ENCODE data around the gene HCRT. TPM values are rescaled to one million over a fixed set of nuclear protein-coding genes. Genes with fewer than 3 reads are reported as not detected.

The HCRT gene
- total RNA-seq, 1 donor, result not detected

- Histone ChIP-seq H4K20me1 (ENCODE audit: insufficient read depth, low read length) (no peaks in the 10 kb centered on the region), H3K4me2 (ENCODE audit: insufficient read depth, low read length) (peak within 1 kb of the TSS; percentile 86), H3K4me1 (ENCODE audit: insufficient read depth, low read length) (peaks cover 6% of the 10 kb centered on the region), H3K9me3 (ENCODE audit: low read depth, low read length) (no peaks in the 10 kb centered on the region), H3K27ac (ENCODE audit: low read depth, low read length) (peak within 1 kb of the TSS; percentile 29), H3K79me2 (ENCODE audit: insufficient read depth, low read length) (no peaks in the 10 kb centered on the region), H3K27me3 (ENCODE audit: insufficient read depth, low read length) (no peaks in the 10 kb centered on the region), H3K4me3 (ENCODE audit: insufficient read depth, low read length) (peak within 1 kb of the TSS; percentile 79), H2AFZ (ENCODE audit: low read length) (peak within 1 kb of the TSS; percentile 97), H3K36me3 (ENCODE audit: insufficient read depth, low read length) (no peaks in the 10 kb centered on the region)
- TF ChIP-seq, protein P1, sequence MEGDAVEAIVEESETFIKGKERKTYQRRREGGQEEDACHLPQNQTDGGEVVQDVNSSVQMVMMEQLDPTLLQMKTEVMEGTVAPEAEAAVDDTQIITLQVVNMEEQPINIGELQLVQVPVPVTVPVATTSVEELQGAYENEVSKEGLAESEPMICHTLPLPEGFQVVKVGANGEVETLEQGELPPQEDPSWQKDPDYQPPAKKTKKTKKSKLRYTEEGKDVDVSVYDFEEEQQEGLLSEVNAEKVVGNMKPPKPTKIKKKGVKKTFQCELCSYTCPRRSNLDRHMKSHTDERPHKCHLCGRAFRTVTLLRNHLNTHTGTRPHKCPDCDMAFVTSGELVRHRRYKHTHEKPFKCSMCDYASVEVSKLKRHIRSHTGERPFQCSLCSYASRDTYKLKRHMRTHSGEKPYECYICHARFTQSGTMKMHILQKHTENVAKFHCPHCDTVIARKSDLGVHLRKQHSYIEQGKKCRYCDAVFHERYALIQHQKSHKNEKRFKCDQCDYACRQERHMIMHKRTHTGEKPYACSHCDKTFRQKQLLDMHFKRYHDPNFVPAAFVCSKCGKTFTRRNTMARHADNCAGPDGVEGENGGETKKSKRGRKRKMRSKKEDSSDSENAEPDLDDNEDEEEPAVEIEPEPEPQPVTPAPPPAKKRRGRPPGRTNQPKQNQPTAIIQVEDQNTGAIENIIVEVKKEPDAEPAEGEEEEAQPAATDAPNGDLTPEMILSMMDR (IDR thresholded peaks at IDR 0.05; ENCODE audit: extremely low read depth, low read depth, low read length), result no peak
- peak; percentile 95 for DNase-seq (ENCODE audit: insufficient read length, low spot score, missing footprints)
These were observed 9.0 kb upstream of the HCRT start, which contains the start of gene GHDC for GRCh38 chr17:42193969-42194899. TSS of gene GHDC (minus strand) at chr17:42194494. CDS start at chr17:42193581, 913 bp downstream.

DNA sequence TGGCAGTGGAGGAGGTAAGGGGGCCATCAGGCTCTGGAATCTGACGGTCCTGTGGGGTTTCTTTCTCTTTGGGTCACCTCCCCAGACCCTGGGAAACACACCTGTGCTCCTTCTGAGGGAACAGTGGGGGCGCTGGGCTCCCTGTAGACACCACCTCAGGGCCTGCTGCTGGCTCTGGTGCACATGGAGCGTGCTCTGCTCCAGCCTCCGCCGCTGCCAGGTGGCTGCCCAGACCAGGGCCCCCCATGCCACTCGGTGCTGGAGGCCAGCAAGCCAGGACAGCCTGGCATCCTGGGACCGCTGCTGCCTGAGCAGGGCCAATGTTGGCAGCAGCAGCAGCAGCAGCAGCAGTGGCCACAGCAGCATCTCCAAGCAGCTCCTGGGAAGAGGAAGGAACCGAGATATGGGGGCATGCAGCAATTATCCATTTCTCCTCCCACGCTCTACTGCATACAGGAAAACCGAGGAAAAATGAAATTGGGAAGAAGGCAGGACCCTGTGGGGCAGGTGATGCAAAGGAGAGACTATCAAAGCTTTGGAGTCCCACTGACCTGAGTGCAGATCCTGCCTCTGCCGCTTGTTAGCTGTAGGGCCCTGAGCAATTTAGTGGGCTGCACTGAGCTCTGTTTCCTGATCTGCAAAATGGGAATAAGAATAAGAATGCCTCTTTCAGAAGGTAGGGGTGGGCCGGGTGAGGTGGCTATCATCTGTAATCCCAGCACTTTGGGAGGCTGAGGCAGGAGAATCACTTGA lies 8.1 kb upstream of the HCRT start:
- H3K27ac ChIP-seq (ENCODE audit: low read depth, low read length), result no peak overlapping the region
- H3K9me3 ChIP-seq (ENCODE audit: low read depth, low read length), result no peaks in the 10 kb centered on the region
- H3K79me2 ChIP-seq (ENCODE audit: insufficient read depth, low read length), result no peaks in the 10 kb centered on the region
- H3K4me2 ChIP-seq (ENCODE audit: insufficient read depth, low read length), result peak overlapping the region; percentile 86
- DNase-seq (ENCODE audit: insufficient read length, low spot score, missing footprints), result no peak
- peak overlapping the region; percentile 97 for H2AFZ ChIP-seq (ENCODE audit: low read length)
- TF ChIP-seq, protein P1 (IDR thresholded peaks at IDR 0.05; ENCODE audit: extremely low read depth, low read depth, low read length), result no peak
- H3K4me3 ChIP-seq (ENCODE audit: insufficient read depth, low read length), result peak overlapping the region; percentile 79
- peaks cover 6% of the 10 kb centered on the region for H3K4me1 ChIP-seq (ENCODE audit: insufficient read depth, low read length)
- no peaks in the 10 kb centered on the region for H3K27me3 ChIP-seq (ENCODE audit: insufficient read depth, low read length)
- no peaks in the 10 kb centered on the region for H3K36me3 ChIP-seq (ENCODE audit: insufficient read depth, low read length)
- H4K20me1 ChIP-seq (ENCODE audit: insufficient read depth, low read length), result no peaks in the 10 kb centered on the region

- no peak for DNase-seq (ENCODE audit: insufficient read length, low spot score, missing footprints)
- no peaks in the 10 kb centered on the region for H3K79me2 ChIP-seq (ENCODE audit: insufficient read depth, low read length)
- no peak overlapping the region for H3K4me3 ChIP-seq (ENCODE audit: insufficient read depth, low read length)
- no peaks in the 10 kb centered on the region for H4K20me1 ChIP-seq (ENCODE audit: insufficient read depth, low read length)
- H3K27ac ChIP-seq (ENCODE audit: low read depth, low read length), result no peak overlapping the region
- H3K4me2 ChIP-seq (ENCODE audit: insufficient read depth, low read length), result no peak overlapping the region
- no peaks in the 10 kb centered on the region for H3K36me3 ChIP-seq (ENCODE audit: insufficient read depth, low read length)
- no peak overlapping the region for H2AFZ ChIP-seq (ENCODE audit: low read length)
- TF ChIP-seq, protein P1 (IDR thresholded peaks at IDR 0.05; ENCODE audit: extremely low read depth, low read depth, low read length), result no peak
- no peaks in the 10 kb centered on the region for H3K27me3 ChIP-seq (ENCODE audit: insufficient read depth, low read length)
- H3K4me1 ChIP-seq (ENCODE audit: insufficient read depth, low read length), result peaks cover 6% of the 10 kb centered on the region
- no peaks in the 10 kb centered on the region for H3K9me3 ChIP-seq (ENCODE audit: low read depth, low read length)
These were observed 7.2 kb upstream of the HCRT start for GRCh38 chr17:42192189-42193126.

Measured in osteoblast (primary cell).